RPMI8226 (cell line): ENCODE results near the gene TH.
A peak's percentile ranks its signal among the peaks of the same experiment; 100 is the strongest.

Experiments
- DNase-seq: peaks from one replicate; pipeline ENCODE4 v3.0.0-alpha.2; 2015

The TH gene

DNA sequence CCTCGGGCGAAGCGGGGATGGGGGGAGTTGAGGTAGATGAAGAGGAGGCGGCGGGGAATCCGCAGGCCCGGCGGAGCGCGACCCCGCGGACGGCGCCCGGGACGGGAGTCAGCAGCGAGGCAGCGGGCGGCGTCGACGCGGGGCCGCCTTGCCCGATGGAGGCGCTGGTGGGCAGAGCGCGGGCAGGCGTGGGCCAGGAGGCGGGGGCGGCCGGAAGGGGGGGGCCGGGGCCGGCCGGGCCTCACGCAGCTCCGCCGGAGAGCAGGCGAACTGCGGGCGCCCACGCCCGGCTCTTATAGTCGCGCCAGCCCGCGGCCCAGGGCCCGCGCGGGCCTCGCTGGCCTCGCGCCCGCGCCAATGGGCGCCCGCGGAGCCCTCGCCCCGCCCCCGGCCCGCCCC lies 32.5 kb downstream of the TH start, which contains the start of gene IGF2:
IGF2 (minus strand) TSS at position 267 of the 399 bp plus-strand sequence. CDS start 3,866 bp downstream, outside the sequence.
- no peak for DNase-seq

DNA sequence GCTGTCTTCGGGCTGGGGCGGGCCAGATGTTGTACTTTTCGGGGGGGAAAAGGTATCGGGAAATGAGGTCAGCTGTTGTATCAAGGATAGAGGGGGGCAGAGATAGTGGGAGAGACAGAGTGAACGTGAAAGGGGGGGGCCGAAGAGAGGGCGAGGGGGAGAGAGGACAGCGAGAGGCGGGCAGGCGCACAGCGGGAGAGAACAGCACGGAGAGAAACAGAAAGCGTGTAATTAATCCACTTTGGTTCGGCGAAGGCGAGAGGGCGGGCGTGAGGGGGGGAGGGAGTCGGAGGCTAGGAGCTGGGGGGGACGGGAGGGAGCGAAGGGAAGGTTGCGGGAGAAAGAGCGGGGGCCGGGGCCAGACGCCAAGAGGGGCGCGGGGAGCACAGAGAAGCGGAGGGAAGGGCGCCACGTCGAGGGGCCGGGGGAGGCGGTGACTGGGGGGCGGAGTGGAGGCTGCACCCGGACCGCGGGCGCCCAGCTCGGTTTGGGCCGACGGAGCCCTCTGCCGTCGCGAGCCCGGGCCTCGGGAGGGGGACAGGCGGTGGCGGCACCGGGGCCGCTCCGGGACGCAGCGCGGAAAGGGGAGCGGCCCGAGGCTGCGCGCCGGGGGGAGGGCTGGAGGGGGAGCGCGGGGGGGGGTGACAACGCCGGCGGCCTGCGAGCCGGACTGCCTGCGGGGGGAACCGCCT lies 33.0 kb downstream of the TH start:
- no peak for DNase-seq

DNA sequence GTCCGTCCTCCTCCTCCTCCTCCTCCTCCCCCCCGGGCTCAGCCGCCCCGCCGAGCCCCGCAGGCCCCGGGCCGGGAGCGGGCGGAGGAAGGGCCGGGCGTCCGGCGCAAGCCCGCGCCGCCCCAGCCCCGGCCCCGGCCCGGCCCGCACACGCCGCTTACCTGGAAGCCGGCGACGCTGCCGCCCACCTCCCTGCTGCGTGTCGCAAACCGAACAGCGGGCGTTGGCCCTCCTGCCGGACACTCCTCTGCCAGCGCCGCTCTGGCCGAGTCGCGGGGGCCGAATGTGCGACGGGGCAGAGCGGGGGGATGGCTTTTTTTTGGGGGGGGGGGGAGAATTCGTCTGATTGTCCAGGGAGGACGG lies 33.6 kb downstream of the TH start:
- DNase-seq, result no peak

DNA sequence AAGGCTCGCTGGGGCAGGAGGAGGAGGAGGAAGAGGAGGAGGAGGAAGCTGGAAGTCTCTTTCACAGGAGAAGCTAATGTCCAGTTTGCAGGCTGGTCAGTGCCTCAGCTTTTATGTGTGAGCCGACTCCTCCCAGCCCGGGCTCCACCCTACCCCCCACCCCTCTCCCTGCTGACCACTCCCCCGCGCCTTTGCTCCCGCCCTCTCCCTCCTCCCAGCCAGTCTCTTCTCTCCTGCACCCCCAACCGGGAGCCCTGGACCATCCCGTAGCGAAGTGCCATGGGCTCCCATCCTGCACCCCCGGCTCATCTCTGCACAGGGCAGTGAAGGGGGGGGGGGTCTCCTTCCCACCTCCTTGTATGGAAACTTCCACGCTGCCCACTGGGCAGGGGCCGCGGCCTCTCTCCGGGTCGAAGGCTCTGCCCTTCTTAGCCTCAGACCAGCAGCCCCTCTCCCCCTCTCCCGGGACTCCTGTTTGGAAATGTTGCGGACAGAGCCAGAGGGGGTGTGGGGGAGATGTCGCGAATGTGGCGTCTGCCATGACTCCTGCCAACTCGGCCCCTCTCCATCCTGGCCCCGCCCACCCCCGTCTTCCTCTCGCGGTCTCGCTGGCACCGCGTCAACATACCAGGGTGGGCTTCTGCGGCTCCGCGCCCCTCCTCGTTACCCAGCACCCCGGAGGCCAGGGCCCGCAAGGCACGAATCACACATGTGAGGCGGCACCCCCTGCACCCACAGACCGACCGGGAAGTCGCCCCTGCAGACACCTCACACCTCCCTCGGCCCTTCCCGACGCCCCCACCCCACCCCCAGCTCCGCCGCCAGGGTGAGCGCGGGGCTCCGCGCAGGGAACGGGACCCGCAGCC lies 34.2 kb downstream of the TH start:
- no peak for DNase-seq

DNA sequence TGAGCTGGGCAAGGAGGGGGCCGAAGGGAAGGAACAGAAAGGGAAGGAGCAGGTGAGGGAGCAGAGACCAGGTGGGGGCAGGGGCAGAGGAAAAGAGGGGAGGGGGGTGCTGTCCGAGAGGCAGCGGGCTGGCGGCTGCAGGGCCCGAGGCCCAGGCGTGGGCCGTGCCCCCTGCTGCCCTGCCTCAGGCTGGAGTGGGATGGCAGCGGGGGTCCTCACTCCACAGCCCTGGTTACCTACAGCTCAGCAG lies 34.7 kb downstream of the TH start:
- no peak for DNase-seq

DNA sequence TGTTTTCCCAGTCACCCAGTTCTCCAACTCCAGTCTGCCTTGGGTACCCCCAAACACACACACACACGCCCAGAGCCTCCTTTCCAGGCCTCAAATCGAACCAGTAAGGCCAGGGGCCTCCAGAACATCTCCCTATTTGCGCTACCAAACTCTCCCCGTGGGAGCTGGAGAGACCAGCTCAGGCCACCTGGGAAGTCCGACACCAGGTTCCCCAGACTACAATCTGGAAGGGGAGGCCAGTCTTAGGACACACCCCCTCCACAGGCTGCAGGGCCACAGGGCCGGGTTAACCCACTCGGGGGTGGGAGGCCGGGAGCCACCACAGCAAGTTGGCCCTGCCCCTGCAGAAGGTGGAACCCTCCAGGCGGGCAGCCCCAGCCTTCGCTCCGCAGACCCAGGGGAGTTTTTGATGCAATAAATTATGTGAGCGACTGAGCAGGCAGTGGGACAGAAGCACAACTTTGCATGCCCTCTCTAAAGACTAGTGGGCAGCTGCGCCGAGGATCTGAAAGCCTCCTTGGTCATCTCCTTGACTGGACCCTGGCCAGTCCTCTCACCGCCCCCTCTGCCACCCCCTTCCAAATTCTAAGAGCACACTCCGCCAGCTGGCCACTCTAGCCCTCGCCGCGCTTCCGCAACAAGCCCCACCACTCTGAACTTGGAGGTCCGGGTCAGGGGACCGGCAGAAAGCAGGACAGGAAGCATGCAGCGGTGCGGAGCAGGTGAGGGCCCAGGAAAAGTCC lies 35.2 kb downstream of the TH start:
- DNase-seq, result no peak

DNA sequence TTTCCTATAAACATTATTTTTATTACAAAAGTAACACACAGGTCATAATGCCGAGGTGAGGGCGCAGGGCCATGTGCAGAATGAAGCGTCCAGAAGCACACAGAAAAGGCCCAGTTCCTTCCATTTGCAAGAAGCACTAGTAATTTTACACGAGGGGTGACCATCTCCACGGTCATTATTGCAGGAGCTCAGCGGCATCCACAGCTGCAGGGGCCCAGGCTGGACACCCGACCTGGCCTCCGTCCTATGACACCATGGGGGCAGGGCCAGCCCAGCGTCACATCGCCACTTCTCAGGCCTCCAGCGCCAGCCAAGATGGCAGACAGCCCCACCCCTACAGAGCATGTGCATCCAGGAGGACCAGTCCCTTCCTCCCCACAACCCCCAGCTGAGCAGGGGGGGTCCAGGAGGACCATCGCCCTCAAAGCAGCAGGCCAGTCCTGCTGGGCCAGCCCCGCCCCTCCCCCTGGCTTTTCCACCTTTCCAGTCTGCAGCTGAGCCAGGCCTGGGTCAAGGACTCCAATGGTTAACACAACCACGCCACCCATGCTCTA lies 35.9 kb downstream of the TH start:
- no peak for DNase-seq

DNA sequence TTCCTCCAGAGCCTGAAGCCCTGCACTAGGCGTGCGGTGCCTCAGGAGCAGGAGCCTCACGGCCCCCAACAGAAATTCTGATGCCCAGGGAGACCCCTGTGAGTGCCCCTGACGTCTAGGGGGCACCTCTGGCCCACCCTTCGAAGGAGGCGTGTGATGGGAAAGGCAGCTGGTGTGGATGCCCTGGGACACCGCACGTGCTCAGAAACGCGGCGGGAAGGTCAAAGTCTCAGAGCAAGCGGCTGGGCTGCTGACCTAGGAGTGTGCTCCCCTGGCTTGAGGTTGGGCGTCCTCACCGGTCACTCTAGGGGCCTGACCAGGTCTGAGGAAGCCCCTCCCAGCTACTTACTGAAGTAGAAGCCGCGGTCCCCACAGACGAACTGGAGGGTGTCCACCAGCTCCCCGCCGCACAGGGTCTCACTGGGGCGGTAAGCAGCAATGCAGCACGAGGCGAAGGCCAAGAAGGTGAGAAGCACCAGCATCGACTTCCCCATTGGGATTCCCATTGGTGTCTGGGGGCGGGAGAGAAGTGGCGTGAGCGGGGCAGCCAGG lies 36.5 kb downstream of the TH start:
- no peak for DNase-seq

DNA sequence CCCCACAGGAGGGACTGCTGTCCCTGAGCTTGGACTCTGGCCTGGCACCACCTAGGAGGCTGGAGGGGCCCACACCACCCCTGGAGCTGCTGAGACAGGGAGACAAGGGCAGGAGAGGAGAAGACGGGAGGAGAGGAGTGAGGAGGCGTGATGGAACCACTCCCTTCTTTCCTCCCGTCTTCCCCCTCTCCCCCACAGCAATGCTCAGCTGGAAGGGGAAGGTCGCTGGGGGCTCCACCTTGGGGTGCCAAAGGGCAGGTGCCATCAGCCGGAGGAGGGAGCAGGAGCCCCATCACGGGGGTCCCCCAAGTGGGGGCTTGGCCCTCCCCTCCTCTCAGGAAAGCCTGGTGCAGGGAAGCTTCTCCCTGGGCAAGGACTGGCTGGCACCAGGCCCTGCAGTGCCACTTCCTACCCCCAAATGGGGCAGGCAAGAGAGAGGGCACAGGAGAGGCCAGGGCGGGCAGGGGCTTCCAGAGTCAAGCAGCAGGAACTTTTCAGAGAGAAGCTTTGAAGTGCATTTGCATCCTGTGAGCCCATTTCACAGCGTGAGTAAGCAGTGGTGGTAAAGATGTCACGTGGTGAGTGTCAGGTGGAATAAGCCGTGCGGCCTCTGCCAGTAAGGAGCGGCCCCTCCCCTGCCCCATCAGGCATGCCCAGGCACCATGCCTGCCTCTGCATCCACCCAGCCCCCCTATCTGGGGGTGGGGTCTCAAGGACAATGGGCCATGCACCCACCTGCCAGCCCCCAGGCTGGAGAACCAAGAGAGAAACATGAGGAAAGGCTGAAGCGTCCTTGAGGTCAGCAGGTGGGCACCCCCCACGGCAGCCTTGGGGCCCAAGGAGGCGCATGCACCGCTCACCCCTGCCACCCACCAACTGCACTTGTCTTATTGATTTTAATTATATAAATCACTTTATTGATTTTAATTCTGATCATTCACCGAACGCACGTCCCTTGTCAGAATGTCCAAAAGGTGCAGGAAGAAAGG lies 37.3 kb downstream of the TH start:
- peak; percentile 29 for DNase-seq

DNA sequence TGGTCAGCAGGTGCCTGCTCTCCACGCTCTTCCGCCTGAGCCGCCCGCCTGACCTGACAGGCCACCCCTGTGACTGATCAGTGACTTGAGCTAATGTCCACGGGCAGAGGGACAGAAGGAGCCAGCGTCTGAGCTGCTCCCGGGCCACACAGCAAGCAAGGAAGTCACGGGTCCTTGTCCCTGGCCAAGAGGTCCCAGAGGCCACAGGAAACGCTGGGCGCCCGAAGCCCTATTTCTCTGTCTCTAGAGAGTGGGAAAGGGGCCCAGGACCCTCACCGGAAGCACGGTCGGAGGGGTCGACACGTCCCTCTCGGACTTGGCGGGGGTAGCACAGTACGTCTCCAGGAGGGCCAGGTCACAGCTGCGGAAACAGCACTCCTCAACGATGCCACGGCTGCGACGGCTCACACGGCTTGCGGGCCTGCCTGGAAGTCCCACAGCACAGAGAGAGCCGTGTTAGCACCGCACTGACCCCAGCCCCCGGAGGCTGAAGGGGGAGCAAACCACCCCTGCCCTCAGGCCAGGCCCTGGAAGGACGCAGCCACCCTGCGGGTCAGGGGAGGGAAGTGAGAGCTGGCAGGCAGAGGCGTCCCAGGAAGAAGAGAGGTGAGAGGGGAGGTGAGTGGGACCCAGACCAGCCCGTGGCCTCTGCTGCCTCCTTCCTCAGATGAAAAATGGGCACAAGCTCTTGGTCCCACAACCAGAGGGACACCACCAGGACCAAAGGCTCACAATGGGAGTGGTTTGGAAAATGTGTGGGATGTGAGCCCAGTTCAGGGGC lies 38.2 kb downstream of the TH start:
- DNase-seq, result no peak

DNA sequence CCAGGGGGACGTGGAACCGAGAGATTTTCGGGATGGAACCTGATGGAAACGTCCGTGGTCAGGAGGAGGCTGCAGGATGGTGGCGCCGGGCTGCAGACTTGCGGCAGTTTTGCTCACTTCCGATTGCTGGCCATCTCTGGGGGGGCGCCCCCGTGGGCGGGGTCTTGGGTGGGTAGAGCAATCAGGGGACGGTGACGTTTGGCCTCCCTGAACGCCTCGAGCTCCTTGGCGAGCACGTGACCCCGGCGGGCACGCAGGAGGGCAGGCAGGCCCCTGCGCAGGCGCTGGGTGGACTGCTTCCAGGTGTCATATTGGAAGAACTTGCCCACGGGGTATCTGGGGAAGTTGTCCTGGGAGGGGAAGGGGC lies 38.8 kb downstream of the TH start:
- DNase-seq, result no peak

DNA sequence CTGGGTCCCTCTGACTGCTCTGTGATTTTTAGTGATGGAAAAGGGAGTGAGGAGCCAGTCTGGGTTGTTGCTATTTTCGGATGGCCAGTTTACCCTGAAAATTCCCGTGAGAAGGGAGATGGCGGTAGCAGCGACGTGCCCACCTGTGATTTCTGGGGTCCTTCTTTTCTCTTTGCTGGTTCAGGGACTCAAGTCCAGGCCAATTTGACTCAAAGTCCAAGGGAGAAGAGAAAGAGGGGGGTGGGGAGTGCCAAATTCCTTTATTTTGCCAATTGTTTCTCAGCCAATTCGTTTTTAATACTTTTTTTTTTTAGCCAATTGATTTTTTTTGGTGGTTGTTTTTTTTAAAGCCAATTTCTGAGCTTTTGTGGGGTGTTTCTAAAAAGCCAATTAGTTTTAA lies 39.4 kb downstream of the TH start:
- no peak for DNase-seq

DNA sequence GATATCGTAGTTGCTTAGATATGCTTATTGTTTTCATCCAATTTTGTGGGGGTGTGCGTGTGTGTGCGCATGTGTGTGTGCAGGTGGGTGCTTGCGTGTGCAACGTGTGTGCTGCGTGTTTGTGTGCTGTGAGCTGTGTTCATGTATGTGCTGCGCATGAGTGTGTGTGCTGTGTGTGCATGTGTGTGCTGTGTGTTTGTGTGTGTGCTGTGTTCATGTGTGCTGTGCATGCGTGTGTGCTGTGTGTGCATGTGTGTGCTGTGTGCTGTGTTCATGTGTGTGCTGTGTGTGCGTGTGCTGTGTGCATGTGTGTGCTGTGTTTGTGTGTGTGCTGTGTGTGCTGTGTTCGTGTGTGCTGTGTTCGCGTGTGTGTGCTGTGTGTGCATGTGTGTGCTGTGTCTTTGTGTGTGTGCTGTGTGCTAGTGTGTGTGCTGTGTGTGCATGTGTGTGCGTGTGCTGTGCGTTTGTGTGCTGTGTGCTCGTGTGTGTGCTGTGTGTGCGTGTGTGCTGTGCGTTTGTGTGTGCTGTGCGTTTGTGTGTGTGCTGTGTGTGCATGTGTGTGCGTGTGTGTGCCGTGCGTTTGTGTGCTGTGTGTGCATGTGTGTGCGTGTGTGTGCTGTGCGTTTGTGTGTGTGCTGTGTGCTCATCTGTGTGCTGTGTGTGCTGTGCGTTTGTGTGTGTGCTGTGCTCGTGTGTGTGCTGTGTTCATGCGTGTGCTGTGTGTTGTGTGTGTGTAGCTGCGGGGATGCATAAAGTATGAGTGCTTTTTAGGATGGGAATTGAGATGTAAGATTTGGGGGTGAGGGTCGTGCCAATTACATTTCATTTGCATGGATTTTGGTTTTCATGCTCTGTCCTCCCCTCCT lies 40.0 kb downstream of the TH start:
- DNase-seq, result no peak

DNA sequence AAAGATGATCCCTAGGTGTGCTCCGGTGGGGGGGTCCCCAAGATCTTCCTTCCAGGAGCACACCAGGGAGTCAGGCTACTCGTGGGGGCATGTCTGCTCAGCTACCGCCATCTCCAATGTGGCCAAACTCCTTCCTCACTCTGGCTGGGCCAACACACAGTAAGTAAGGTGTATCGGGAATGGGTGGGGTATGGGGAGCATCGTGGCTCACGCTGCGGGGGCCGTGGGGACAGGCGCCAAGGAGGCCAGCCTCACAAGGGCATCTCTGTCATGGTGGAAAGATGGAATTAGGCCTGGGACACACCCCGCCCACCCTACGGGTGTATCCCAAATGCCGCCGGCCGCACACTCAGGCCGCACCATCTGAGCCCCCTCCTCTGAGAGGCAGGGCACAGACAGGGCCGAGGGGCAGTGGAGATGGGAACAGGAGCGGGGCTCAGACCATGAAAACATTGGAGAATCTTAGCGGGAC lies 40.7 kb downstream of the TH start:
- DNase-seq, result no peak

DNA sequence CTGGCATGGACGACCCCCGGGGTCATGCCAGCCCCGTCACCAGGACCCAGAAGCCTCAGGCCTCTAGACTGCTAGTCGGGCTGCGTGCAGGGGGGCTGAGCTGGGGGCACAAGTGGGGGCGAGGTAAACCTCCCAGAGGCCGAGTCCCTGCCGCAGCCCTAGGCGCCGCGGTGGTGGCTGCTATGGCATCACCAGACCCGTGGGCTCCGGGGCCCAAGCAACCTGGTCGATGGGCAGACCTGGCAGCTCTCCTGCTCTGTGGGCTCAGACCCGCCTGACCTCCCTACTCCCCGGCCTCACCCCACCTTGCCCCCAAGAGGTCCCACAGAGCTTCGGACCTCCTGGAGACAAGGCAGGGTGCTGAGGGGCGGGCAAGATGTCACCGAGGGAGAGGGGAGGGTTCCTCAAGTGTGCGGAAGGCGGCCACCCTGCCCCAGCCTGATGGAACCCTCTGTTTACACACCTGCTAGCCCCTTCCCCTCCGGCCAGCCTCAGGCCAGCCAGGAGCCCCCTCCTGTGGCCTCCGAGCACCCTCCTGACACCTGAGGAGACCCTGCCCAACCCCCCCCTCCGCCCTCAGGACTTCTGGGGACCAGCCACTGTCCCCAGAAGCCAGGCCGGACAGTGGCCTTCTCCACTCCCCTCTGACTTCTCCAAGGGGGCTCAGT lies 41.8 kb downstream of the TH start:
- no peak for DNase-seq

DNA sequence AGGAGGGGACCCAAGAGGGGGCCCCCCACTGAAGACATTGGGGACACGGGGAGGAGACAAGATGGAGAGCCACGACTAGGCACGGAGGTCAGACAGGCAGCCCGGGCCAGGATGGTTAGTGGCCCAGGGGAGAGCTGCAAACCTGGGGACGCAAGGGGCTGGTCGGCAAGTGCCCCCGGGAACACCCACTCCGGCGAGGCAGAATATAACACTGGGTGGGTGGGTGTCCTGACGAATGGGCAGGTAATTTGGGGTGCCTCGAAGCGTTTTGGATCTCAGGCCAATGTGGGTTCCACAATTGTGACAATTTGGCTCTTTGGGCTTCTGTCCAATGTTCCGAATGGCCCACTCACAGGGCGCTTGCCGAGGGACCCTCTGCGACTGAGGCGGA lies 42.3 kb downstream of the TH start:
- no peak for DNase-seq

DNA sequence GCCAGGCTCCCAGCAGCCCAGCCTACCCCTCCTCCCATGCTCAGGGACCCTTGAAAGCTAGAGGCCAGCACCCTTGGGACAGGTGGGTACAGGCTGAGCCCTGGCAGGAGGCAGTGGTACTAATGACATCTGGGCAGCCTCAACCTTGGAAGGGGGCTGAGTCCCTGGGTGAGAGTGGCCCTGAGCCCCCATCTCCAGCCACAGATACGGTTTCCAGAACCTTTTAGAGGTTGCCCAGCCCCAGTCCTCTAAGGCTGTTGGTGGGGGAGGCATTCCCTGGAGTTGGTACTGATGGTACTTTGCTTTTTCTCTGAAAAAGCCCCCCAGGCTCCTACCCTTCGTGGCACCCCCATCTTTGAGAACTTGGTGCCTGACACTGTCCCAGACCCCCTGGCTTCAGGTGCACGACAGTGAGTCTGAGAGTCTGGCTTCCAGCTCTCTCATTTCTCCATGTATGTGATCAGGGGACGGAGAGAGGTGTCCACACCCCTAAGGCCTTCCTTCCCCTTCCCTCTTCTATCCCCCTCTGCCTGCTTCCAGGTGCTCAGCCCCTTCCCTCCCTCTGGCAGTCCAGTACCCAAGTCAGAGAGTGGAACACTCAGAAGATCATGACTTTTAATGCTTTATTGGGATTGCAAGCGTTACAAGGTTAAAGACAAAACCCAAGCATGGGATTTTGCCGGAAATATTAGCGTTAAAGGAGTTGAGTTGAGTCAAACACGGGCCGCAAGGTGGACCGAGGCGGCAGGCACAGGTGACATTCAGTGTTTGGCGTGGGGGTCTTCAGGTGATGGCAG lies 42.9 kb downstream of the TH start:
- no peak for DNase-seq

DNA sequence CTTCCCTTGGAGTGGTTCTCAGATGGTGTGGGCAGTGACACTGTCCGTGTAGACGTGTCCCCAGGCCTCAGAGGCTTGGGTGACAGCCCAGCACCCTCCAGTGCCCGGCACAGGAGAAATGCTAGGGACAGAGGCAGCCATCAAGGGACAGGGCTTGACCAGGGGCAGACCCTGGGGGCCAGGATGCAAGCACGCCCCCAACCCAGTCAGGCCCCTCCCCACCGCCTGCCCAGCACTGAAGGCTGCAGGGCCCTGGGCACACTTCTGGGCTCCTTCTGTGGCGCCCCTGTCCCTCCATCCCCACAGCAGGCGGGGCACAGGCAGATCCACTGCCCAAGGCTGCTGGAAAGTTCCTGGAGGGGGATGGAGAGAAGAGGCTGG lies 43.5 kb downstream of the TH start:
- DNase-seq, result no peak
